Astrocyte (in vitro differentiated cells and primary cell): ENCODE results near the gene IPPK.

Experiments used
- CTCF ChIP-seq: IDR thresholded peaks from 2 replicates; pipeline ENCODE4 v1.5.1; 2011; ENCODE audit warnings: low read depth, mild to moderate bottlenecking, inconsistent platforms, low read length, moderate library complexity; ENCODE audit not compliant: insufficient read depth
- EZH2 ChIP-seq: IDR thresholded peaks from 2 replicates; pipeline ENCODE4 v1.6.1; 2012; ENCODE audit warnings: mild to moderate bottlenecking, low read length, inconsistent platforms; ENCODE audit not compliant: insufficient read depth

GRCh38 chr9:92714787-92715487, 45.0 kb upstream of the IPPK start:
- TF ChIP-seq CTCF (no peak), EZH2 (no peak)
